ENCODE data around the gene ZNF600. TPM values are rescaled to one million over a fixed set of nuclear protein-coding genes. Genes with fewer than 3 reads are reported as not detected.
"Not testable (repeated sequence)": the region's sequence is repeated elsewhere in the genome, so short reads cannot be mapped to it uniquely, and the experiment has no call there.

The ZNF600 gene
- total RNA-seq: 2.1 and 2.3 TPM in 2 replicates
- long read RNA-seq, partial matches to known transcripts: 0 of 1 reads
- long read RNA-seq, other reads (novel, unspliced or antisense): 1 of 1 reads

DNA sequence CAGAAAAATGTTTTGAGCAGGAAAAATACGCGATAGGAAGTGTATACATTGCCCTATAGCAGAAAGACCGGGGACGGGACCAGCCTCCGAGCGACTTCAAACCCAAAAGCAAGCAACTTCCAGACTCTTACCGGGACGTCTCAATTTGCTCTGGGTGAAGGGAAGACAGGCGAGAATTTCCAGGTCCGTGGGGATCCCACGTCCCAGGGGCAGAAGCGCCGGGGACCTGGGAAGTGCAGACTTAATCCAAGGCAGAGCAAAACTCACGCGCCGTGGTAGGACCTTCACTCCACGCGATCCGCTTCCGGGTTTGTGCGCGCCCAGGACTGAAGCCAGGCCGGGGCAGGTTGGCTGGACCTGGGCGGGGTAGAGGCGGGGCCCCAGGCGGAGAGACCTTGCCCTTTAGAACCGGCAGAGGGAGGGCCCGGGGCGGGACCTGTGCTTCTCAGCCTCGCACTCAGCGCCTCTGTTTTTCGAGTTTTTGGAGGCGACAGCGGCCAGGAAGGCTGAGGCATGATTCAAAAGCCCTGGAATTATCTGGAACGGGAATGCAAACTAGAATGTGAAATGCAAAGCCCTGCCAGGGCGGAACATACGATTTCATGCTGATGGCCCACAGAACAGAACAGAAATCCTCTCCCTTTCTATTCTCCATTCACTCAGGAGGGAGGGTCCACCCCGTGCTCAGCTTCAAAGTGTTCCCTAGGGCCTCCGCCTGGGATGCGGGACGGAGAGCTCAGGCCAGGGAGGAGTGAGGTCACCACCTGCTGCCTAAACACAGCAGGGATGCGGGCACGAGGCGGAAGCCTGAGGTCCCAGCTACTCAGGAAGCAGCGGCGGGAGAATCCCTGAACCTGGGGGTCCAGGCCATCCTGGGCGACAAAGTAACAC, at the start of gene ZNF600:
Gene ZNF600, minus strand, starts transcription at position 328 of the 891 bp plus-strand sequence. CDS start 7,903 bp downstream, outside the sequence.
- Mint-ChIP-seq H3K4me1 (peaks cover 13% of the 10 kb centered on the region), H3K27ac (ENCODE audit: unreplicated experiment) (peak within 1 kb of the TSS; percentile 57), H3K27me3 (ENCODE audit: low read depth) (peaks cover 50% of the 10 kb centered on the region), H3K4me3 (peak within 1 kb of the TSS; percentile 89)
- peak; percentile 42 for DNase-seq (ENCODE audit: low read depth, low spot score)
- H3K36me3 Mint-ChIP-seq (ENCODE audit: low read depth); H3K9me3 Mint-ChIP-seq: not testable (repeated sequence)
- TF ChIP-seq, protein P1, sequence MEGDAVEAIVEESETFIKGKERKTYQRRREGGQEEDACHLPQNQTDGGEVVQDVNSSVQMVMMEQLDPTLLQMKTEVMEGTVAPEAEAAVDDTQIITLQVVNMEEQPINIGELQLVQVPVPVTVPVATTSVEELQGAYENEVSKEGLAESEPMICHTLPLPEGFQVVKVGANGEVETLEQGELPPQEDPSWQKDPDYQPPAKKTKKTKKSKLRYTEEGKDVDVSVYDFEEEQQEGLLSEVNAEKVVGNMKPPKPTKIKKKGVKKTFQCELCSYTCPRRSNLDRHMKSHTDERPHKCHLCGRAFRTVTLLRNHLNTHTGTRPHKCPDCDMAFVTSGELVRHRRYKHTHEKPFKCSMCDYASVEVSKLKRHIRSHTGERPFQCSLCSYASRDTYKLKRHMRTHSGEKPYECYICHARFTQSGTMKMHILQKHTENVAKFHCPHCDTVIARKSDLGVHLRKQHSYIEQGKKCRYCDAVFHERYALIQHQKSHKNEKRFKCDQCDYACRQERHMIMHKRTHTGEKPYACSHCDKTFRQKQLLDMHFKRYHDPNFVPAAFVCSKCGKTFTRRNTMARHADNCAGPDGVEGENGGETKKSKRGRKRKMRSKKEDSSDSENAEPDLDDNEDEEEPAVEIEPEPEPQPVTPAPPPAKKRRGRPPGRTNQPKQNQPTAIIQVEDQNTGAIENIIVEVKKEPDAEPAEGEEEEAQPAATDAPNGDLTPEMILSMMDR (conservative IDR thresholded peaks at IDR 0.05): peak; percentile 47

DNA sequence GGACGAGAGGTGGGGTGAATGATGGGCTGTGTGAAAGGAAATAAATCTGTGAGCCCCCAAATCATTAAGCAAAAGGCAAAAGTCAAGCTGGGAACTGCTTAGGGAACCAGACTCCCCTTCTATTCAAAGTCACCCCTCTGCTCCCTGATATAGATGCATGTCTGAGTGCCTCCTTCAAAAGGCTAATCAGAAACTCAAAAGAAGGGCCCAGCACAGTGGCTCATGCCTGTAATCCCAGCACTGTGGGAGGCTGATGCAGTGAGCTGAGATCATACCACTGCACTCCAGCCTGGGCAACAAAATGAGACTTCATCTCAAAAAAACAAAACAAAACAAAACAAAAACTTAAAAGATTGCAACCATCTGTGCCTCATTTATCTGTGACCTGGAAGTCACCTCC, 47.7 kb upstream of the ZNF600 start:
- not testable (repeated sequence) for H3K27me3 Mint-ChIP-seq (ENCODE audit: low read depth); H3K27ac Mint-ChIP-seq (ENCODE audit: unreplicated experiment); DNase-seq (ENCODE audit: low read depth, low spot score); H3K9me3 Mint-ChIP-seq; H3K4me3 Mint-ChIP-seq; H3K4me1 Mint-ChIP-seq
- H3K36me3 Mint-ChIP-seq (ENCODE audit: low read depth): peaks cover 29% of the 10 kb centered on the region

DNA sequence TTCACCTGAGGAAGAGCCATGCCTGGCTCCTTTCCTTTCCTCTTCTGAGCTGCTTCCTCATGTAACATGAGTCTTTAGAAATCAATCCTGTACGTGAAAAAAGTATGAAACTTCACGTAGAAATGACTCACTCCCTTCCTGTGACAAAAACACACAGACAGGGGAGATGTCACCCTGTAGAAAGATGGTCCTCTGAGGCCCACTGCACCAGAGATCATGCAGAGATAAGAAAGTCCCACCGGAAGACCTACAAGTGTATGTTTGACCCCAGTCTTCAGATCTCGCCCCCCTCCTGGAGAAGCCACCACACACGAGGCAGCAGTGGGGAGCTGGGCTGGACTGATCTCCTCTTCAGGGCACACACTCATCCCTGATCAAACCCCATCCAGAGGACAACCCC, 47.0 kb upstream of the ZNF600 start:
- H3K27me3 Mint-ChIP-seq (ENCODE audit: low read depth); DNase-seq (ENCODE audit: low read depth, low spot score); H3K4me3 Mint-ChIP-seq; H3K4me1 Mint-ChIP-seq; H3K27ac Mint-ChIP-seq (ENCODE audit: unreplicated experiment); H3K9me3 Mint-ChIP-seq: not testable (repeated sequence)
- peaks cover 24% of the 10 kb centered on the region for H3K36me3 Mint-ChIP-seq (ENCODE audit: low read depth)

DNA sequence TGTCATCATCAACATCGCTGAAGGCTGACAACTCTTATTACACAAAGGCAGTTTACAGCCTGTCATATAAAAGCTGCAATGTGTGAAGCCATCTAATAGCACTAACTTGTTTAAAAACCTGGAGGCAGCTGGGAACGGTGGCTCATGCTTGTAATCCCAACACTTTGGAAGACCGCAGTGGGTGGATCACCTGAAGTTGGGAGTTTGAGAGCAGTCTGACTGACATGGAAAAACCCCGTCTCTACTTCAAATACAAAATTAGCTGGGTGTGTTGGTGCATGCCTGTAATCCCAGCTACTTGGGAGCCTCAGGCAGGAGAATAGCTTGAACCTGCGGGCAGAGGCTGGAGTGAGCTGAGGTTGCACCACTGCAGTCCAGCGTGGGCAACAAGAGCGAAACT, 43.3 kb upstream of the ZNF600 start:
- not testable (repeated sequence) for H3K9me3 Mint-ChIP-seq; DNase-seq (ENCODE audit: low read depth, low spot score); H3K36me3 Mint-ChIP-seq (ENCODE audit: low read depth); H3K4me3 Mint-ChIP-seq; H3K27me3 Mint-ChIP-seq (ENCODE audit: low read depth); H3K27ac Mint-ChIP-seq (ENCODE audit: unreplicated experiment); H3K4me1 Mint-ChIP-seq

DNA sequence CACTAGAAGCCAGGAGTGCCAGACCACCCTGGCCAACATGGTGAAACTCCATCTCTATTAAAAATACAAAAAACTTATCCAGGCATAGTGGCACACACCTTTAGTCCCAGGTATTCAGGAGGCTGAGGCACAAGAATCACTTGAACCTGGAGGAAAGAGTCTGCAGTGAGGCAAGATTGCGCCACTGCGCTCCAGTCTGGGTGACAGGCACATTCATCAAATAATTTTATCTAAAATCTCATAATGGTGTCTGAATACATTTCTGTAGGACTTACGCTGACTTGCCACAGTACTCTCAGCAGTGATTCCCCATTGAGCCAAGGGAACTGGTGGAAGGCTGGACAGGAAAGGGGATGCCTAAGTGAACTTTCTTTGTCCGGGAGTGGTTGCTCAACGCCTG, 39.2 kb upstream of the ZNF600 start:
- H3K27ac Mint-ChIP-seq (ENCODE audit: unreplicated experiment): no peak overlapping the region
- DNase-seq (ENCODE audit: low read depth, low spot score): no peak
- no peaks in the 10 kb centered on the region for H3K27me3 Mint-ChIP-seq (ENCODE audit: low read depth)
- H3K36me3 Mint-ChIP-seq (ENCODE audit: low read depth): peaks cover under 1% of the 10 kb centered on the region
- peaks cover under 1% of the 10 kb centered on the region for H3K9me3 Mint-ChIP-seq
- TF ChIP-seq, protein P1 (conservative IDR thresholded peaks at IDR 0.05): no peak
- H3K4me3 Mint-ChIP-seq: no peak overlapping the region
- H3K4me1 Mint-ChIP-seq: peaks cover 8% of the 10 kb centered on the region

DNA sequence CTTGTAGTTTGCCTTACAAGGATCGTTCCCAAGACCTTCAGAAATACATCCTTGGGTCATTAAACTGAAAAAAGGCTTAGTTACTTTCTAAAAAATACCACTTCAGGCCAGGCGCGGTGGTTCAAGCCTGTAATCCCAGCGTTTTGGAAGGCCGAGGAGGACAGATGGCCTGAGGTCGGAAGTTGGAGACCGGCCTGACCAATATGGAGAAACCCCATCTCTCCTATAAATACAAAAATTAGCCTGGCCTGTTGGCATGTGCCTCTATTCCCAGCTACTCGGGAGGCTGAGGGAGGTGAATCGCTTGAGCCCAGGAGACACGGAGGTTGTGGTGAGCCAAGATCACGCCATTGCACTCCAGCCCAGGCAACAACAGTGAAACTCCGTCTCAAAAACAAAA, 37.1 kb upstream of the ZNF600 start:
- Mint-ChIP-seq H3K9me3 (peaks cover 3% of the 10 kb centered on the region), H3K4me3 (no peak overlapping the region), H3K4me1 (peaks cover 14% of the 10 kb centered on the region), H3K27me3 (ENCODE audit: low read depth) (no peaks in the 10 kb centered on the region), H3K36me3 (ENCODE audit: low read depth) (peaks cover 3% of the 10 kb centered on the region), H3K27ac (ENCODE audit: unreplicated experiment) (no peak overlapping the region)
- TF ChIP-seq, protein P1 (conservative IDR thresholded peaks at IDR 0.05): no peak
- no peak for DNase-seq (ENCODE audit: low read depth, low spot score)

DNA sequence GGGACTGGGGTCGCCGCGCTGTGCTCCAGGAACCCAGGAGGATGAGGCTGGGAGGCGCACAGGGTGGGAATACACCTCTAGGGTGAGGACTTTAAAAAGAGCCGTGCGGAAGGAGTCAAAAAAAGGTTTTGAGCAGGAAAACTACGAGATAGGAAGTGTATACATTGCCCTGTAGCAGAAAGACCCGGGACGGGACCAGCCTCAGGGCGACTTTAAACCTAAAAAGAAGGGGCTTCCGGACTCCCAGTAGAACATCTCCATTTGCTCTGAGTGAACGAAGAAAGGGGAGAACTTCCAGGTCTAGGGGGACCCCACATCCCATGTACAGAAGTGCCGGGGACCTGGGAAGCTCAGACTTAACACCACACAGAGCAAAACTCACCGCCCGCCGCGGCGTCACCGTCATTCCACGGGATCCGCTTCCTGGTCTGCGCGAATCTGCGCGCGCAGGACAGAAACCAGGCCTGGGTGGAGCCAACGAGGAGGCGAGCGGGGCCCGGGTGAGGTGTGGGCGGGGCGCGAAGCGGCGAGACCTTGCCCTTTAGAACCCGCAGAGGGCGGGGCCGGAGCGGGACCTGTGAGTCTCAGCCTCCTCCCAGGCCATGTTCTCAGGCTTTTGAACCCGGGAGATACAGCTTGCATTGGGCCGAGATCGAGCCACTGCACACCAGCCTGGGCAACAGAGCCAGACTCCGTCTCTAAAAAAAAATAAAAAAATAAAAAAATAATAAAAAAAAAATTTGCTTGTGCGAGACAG, 34.8 kb upstream of the ZNF600 start, which contains the start of gene ZNF28:
Gene ZNF28, minus strand, starts transcription at position 430 of the 757 bp plus-strand sequence. CDS start 3,675 bp downstream, outside the sequence.
- H3K4me1 Mint-ChIP-seq: peaks cover 14% of the 10 kb centered on the region
- H3K36me3 Mint-ChIP-seq (ENCODE audit: low read depth): peaks cover 11% of the 10 kb centered on the region
- peak; percentile 46 for DNase-seq (ENCODE audit: low read depth, low spot score)
- H3K27me3 Mint-ChIP-seq (ENCODE audit: low read depth); H3K9me3 Mint-ChIP-seq: not testable (repeated sequence)
- peak within 1 kb of the TSS; percentile 92 for H3K4me3 Mint-ChIP-seq
- H3K27ac Mint-ChIP-seq (ENCODE audit: unreplicated experiment): peak within 1 kb of the TSS; percentile 70

DNA sequence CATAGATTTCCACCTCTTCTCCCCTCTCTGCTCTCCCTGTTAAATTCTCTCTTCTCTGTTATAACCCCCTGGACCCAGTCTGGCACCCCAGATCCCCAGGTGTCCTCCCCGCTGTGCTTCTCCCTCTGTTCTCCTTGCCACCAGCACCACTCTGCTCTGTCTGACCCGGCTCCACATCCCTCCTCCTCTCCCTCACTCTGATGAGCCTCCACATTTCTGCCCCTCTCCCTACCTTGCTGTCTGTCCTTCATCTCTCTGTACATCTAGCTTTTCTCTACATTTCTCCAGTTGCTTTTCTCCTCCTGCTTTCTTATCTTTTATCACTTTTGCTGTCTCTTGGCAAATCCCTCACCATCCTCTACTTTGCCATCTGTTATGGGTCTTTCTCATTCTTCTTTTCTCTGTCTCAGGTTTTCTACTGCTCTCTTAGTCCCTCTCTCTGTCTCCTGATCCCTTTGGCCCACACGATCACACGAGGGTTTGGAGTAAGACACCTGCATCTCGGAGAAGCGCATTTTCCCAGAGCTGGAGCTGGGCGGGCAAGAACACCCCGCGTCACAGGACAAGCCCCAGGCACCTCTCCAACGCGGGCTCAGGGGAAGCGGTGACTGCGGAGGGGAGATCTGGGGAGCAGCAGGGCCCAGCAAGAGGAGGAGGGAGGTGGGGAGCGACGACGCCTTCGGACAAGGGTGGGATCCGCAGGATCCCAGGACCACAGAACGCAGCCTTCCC, 34.0 kb upstream of the ZNF600 start:
- not testable (repeated sequence) for DNase-seq (ENCODE audit: low read depth, low spot score)
- Mint-ChIP-seq H3K36me3 (ENCODE audit: low read depth) (peaks cover 11% of the 10 kb centered on the region), H3K27ac (ENCODE audit: unreplicated experiment) (peak overlapping the region; percentile 70)

More for the DNA sequence above, 34.0 kb upstream of the ZNF600 start:
- Mint-ChIP-seq H3K4me1 (peaks cover 14% of the 10 kb centered on the region), H3K4me3 (peak overlapping the region; percentile 92)
- H3K27me3 Mint-ChIP-seq (ENCODE audit: low read depth); H3K9me3 Mint-ChIP-seq: not testable (repeated sequence)
